Fibroblast of pulmonary artery (primary cell): ENCODE results near the gene IL2RG.

Experiments
- DNase-seq: peaks from one replicate; pipeline ENCODE4 v3.0.0-alpha.2; 2010; ENCODE audit warnings: low read depth
- H3K4me3 ChIP-seq: replicated peaks from 2 replicates; pipeline ENCODE4 v1.5.1; 2011; ENCODE audit warnings: low read depth, mild to moderate bottlenecking, control low read depth, low read length, moderate library complexity
- TF ChIP-seq, protein P1 (sequence below): IDR thresholded peaks from 2 replicates; pipeline ENCODE4 v1.5.1; 2011; ENCODE audit warnings: mild to moderate bottlenecking, control low read depth, low read length, inconsistent platforms; ENCODE audit errors: missing control alignments

The IL2RG gene

DNA sequence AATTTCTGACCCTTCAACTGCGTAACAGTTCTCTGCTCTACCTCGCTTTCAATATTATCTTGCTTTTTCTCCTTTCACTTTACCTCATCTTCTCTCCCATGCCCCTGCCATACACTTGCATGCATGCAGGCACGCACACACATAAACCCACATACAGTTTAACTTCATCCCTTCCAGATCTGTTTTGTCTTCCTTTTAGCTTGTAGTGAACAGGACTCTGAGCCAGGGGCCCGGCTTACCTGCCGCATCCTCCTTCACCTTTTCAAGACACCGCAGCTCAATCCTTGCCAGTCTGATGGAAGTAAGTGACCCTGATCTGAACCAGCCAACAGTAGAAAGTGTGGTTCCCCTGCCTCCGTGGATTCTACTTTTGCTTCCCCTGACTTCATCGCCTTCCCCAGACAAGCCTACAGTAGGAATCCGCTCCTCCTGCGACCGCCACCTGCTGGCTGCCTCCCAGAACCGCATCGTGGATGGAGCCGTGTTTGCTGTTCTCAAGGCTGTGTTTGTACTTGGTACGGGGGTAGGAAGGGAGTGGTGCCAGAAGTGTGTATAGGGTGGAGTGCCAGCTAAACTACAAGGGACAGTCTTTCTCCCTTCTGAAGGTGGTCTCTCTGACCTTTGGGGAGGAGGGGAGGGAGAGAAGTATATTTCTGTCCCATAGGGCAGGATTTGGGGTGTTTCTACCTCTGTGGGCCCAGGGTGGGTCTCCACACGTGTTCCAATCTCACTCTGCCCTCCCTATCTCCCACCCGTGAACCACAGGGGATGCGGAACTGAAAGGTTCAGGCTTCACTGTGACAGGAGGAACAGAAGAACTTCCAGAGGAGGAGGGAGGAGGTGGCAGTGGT is 17.8 kb upstream of the IL2RG start:
- peak; percentile 69 for DNase-seq
- H3K4me3 ChIP-seq, result no peak overlapping the region
- TF ChIP-seq, protein P1, sequence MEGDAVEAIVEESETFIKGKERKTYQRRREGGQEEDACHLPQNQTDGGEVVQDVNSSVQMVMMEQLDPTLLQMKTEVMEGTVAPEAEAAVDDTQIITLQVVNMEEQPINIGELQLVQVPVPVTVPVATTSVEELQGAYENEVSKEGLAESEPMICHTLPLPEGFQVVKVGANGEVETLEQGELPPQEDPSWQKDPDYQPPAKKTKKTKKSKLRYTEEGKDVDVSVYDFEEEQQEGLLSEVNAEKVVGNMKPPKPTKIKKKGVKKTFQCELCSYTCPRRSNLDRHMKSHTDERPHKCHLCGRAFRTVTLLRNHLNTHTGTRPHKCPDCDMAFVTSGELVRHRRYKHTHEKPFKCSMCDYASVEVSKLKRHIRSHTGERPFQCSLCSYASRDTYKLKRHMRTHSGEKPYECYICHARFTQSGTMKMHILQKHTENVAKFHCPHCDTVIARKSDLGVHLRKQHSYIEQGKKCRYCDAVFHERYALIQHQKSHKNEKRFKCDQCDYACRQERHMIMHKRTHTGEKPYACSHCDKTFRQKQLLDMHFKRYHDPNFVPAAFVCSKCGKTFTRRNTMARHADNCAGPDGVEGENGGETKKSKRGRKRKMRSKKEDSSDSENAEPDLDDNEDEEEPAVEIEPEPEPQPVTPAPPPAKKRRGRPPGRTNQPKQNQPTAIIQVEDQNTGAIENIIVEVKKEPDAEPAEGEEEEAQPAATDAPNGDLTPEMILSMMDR, result peak; percentile 78

DNA sequence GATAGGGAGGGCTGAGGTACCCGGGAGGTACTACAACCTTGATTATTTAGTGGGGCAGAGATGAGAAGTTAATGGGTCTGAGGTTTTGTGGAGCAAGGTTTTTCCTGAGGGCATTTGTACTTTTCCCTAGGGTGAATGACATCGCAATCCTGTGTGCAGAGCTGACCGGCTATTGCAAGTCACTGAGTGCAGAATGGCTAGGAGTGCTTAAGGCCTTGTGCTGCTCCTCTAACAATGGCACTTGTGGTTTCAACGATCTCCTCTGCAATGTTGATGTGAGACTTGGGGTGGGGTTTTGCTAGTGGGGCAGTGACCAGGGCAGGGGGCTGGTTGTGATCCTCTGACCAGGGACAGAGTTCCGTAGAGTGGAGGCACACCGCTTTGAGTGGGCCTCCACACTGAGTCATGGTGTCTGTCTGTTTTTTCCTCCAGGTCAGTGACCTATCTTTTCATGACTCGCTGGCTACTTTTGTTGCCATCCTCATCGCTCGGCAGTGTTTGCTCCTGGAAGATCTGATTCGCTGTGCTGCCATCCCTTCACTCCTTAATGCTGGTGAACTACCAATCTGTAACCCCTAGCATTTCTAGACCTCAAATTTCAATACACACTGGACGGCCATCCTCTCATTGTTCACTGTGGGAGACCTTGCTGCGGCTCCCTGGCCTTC is 16.9 kb upstream of the IL2RG start:
- TF ChIP-seq, protein P1, result no peak
- H3K4me3 ChIP-seq, result no peak overlapping the region
- DNase-seq, result peak; percentile 16

DNA sequence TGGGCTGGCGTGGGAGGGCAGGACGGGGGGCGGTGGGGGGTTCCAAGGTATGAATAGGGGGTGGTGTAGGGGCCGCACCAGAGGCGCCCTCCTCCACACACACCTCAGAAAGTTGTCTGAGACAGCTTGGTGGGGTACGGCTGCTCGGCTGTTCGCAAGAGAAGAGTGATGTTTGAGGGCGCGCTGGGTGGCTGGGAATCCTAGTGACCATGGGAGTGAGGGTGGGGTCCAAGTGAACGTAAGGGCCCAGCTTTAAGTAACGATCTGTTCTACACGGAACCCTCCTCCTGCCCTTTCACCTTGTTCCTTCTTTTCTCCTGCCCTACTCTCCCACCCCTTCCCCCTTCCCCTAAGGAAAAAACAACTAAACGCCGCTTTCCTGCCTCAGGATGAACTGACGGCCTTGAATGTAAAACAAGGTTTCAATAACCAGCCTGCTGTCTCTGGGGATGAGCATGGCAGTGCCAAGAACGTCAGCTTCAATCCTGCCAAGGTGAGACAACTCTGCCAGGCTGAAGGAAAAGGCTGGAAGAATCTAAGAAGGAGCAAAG is 7.7 kb upstream of the IL2RG start:
- TF ChIP-seq, protein P1, result no peak
- H3K4me3 ChIP-seq, result peak overlapping the region; percentile 69
- DNase-seq, result no peak

DNA sequence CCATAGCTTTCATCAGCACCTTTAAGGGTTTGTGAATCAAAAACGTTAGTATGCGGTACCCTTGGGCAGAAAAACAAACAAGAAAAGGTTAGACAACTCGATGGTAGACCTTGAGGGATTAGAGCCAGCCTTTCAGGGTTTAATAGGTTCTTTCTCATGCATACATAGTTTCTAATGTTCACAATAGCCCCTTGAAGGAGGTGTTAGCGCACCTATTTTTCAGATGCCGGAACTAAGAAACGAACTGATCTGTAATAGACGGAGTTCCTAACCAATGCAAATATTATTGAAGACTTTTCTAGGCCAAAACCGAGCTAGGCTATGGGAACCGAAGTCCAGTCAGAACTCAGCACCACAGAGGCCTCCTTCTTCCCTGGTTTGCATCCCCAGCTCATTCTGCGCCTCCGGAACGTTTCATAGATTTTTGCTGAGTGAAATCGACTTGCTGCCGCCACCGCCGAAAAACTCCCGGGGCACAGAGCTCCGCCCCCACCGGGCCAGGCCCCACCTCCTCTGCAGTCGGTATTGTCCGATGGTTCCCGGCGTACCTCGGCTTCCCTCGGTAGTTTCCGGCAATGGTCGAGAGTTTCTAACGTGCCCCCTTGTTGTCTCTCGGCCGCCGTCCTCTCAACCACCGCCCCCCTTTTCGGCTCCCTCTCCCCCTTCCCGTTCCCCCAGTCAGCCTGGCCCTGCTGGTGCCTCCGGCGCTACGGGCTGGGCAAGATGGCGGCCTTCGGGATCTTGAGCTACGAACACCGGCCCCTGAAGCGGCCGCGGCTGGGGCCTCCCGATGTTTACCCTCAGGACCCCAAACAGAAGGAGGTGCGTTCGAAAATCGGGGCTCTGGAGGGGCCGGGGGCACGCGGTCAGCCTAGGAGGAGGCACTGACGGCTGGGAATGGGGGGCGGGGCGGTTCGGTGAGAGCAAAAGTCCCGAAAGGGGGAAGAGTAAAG is 6.9 kb upstream of the IL2RG start, which contains the start of gene MED12:
Gene MED12, plus strand, starts transcription at position 565 of the 953 bp plus-strand sequence. Its CDS starts 159 bp downstream, at position 724.
- peak within 1 kb of the TSS; percentile 69 for H3K4me3 ChIP-seq
- DNase-seq, result peak; percentile 81
- TF ChIP-seq, protein P1, result no peak

DNA sequence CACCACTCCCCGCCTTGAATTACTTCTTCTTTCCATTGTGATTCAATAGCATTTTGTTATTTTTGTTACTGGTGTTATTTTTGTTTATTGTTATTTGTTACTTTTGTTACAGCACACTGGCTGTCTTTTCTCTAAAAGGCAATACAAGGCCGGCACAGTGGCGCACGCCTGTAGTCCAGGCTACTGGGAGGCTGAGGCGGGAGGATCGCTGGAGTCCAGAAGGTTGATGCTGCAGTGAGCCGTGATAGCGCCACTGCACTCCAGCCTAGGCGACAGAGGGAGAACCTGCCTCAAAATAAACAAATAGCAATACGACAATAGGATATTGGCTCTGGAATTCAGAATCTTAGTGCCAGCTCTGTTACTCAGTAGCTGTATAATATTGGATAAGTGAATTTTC is 6.0 kb upstream of the IL2RG start:
- DNase-seq, result no peak
- no peak overlapping the region for H3K4me3 ChIP-seq
- TF ChIP-seq, protein P1, result no peak

DNA sequence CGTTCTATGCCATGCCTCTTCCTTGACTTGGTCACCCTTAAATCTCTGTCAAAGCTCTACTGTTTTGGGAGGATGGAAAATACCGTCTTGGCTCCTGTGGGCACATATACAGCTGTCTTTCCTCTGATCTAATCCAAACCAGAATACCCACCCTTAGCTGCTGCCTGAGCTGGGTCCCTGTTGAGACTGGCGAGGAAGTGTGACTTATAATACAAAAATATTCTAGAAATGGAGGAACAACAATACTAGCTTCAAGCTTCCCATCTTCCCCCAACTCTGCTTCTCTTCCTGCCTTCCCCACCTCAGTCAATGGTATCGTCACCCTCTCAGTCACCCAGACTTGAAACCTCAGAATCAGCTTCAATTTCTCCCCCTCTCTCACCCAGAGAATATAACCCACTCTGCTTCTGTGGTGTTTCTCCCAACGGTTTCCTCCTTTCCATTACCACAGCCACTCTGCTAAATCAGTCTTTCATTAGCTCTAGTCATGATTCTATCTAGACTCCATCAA is 599 bp upstream of the IL2RG start:
- TF ChIP-seq, protein P1, result no peak
- no peak for DNase-seq
- no peak overlapping the region for H3K4me3 ChIP-seq
